CD4-positive, alpha-beta memory T cell (primary cell): Measurements from ENCODE around the gene TNS1. TPM values are rescaled to one million over a fixed set of nuclear protein-coding genes. Genes with fewer than 3 reads are reported as not detected.

ENCODE experiments used
- CTCF ChIA-PET: fragments of 350-600 bp; sonication (Branson Sonifier 250); formaldehyde crosslinking; loops from one replicate; lab custom pipeline; 2021; ENCODE audit warnings: inconsistent platforms; ENCODE audit not compliant: partially characterized antibody; lab: Charles Lee
- POLR2A ChIA-PET: fragments of 350-600 bp; sonication (Branson Sonifier 250); formaldehyde crosslinking; loops from one replicate; lab custom pipeline; 2021; ENCODE audit not compliant: partially characterized antibody; lab: Charles Lee
- DNase-seq, 5 donors: peaks; one replicate each; pipeline versions ENCODE4 v3.0.0 to v3.0.0-alpha.2; 2020 to 2022; ENCODE audit warnings: mixed read lengths in 1 of 5
- H3K27ac ChIP-seq: one replicate; pipeline ENCODE4 v1.7.0; 2013; ENCODE audit warnings: low read depth, low read length
- H3K27me3 ChIP-seq: 2 replicates; pipeline ENCODE4 v1.7.0; 2013; ENCODE audit warnings: mild to moderate bottlenecking, low read length, moderate library complexity; ENCODE audit not compliant: insufficient read depth
- H3K36me3 ChIP-seq: 2 replicates; pipeline ENCODE4 v1.7.0; 2013; ENCODE audit warnings: mild to moderate bottlenecking, low read length, moderate library complexity; ENCODE audit not compliant: insufficient read depth
- H3K4me1 ChIP-seq: 2 replicates; pipeline ENCODE4 v1.7.0; 2013; ENCODE audit warnings: mild to moderate bottlenecking, low read length, moderate library complexity; ENCODE audit not compliant: insufficient read depth
- H3K4me3 ChIP-seq, 2 donors: one replicate each; pipeline ENCODE4 v1.7.0; 2013; ENCODE audit warnings: low read length in 2 of 2, mild to moderate bottlenecking in 1 of 2
- H3K9me3 ChIP-seq, 2 donors: one replicate each; pipeline ENCODE4 v1.7.0; 2013; ENCODE audit warnings: low read length in 2 of 2, control low read depth in 1 of 2; ENCODE audit not compliant: control insufficient read depth in 1 of 2
- H3K27ac Mint-ChIP-seq, 7 donors: one replicate each; pipeline ENCODE4 v1.8.0; 2020 to 2021; ENCODE audit warnings: mixed read lengths in 7 of 7, mild to moderate bottlenecking in 6 of 7, inconsistent platforms in 3 of 7, moderate library complexity in 3 of 7
- H3K27me3 Mint-ChIP-seq, 2 donors: one replicate each; pipeline ENCODE4 v1.8.0; 2020 to 2021; ENCODE audit warnings: mixed read lengths in 2 of 2
- H3K36me3 Mint-ChIP-seq, 2 donors: one replicate each; pipeline ENCODE4 v1.8.0; 2020 to 2021; ENCODE audit warnings: mixed read lengths in 2 of 2, inconsistent platforms in 1 of 2, mild to moderate bottlenecking in 1 of 2
- H3K4me1 Mint-ChIP-seq, 4 donors: one replicate each; pipeline ENCODE4 v1.8.0; 2020 to 2021; ENCODE audit warnings: mixed read lengths in 4 of 4, mild to moderate bottlenecking in 1 of 4
- H3K4me3 Mint-ChIP-seq, 8 donors: one replicate each; pipeline ENCODE4 v1.8.0; 2020 to 2021; ENCODE audit warnings: mixed read lengths in 8 of 8, mild to moderate bottlenecking in 7 of 8, moderate library complexity in 6 of 8, inconsistent platforms in 3 of 8
- H3K9me3 Mint-ChIP-seq, 8 donors: one replicate each; pipeline ENCODE4 v1.8.0; 2020 to 2021; ENCODE audit warnings: mixed read lengths in 8 of 8, mild to moderate bottlenecking in 5 of 8, inconsistent platforms in 3 of 8, moderate library complexity in 1 of 8
- intact Hi-C: fragments of 100-400 bp; cut with micrococcal nuclease; formaldehyde crosslinking; loops from one replicate; pipeline ENCODE4 v1.15.1; 2023
- polyA plus RNA-seq, 2 donors: library from polyadenylated mRNA; unstranded; fragments of 300-500 nt; fragmentation: Illumina TruSeq; gene quantifications; one replicate each; pipeline ENCODE4 v1.2.3, GENCODE V29; 2021
- total RNA-seq, 2 experiments: library from RNA; stranded (reverse); gene quantifications; one replicate each; pipeline ENCODE4 v1.2.3, GENCODE V29; 2021

TNS1 gene
- total and polyA plus RNA-seq, 4 experiments from 2014 or later, result 0.78 to 1.2 TPM; not detected in 2

- Mint-ChIP-seq H3K36me3 (no peaks in the 10 kb centered on the region), H3K4me3 (no peak overlapping the region), H3K4me1 (peaks cover 0 to 1% (median 0%) of the 10 kb centered on the region in 4 donors), H3K27me3 (peaks cover 2 to 20% of the 10 kb centered on the region in 2 donors), H3K27ac (no peak overlapping the region), H3K9me3 (no peaks in the 10 kb centered on the region)
- Histone ChIP-seq H3K9me3 (no peaks in the 10 kb centered on the region), H3K27ac (no peak overlapping the region), H3K4me1 (no peaks in the 10 kb centered on the region), H3K36me3 (no peaks in the 10 kb centered on the region), H3K27me3 (no peaks in the 10 kb centered on the region), H3K4me3 (no peak overlapping the region)
- ChIA-PET POLR2A (no interaction called here), CTCF (no interaction called here)
- intact Hi-C loops, result no loop called here
- no peak for DNase-seq
Measured at GRCh38 chr2:217996361-217996760, 6.4 kb downstream of the TNS1 start.

DNA sequence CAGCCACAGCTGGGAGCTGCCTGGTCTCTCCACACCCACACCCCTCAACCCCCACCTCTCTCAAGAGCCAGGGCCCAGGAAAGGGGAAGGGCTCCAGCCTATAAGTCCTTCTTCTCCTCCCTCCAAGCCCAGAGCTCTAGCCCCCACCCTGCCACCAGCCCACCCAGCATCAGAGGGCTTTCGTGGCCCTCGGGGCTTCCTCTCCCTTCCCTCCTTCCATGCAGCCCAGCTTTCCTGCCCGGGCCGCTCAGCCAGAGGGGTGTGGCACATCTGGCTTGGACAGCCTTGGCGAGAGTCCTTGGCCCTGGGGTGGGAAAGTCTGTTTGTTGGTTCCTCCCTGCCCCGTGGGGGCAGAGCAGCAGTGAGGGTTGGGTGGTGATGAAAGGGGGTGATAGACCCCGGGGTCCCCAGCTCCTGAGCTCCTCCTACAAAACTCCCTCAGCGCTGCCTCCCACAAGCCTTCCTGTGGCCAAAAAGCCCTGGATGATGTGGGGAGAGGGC lies 7.0 kb downstream of the TNS1 start:
- Histone ChIP-seq H3K4me3 (no peak overlapping the region), H3K27ac (no peak overlapping the region), H3K27me3 (no peaks in the 10 kb centered on the region), H3K4me1 (no peaks in the 10 kb centered on the region), H3K9me3 (no peaks in the 10 kb centered on the region), H3K36me3 (no peaks in the 10 kb centered on the region)
- intact Hi-C loops, result no loop called here
- H3K4me1 Mint-ChIP-seq, result peaks cover 0 to 1% (median 0%) of the 10 kb centered on the region in 4 donors
- ChIA-PET CTCF (no interaction called here), POLR2A (no interaction called here)
- no peak overlapping the region for H3K27ac Mint-ChIP-seq
- no peaks in the 10 kb centered on the region for H3K9me3 Mint-ChIP-seq
- H3K27me3 Mint-ChIP-seq, result peaks cover 2 to 17% of the 10 kb centered on the region in 2 donors
- no peaks in the 10 kb centered on the region for H3K36me3 Mint-ChIP-seq
- H3K4me3 Mint-ChIP-seq, result no peak overlapping the region
- DNase-seq, result no peak

DNA sequence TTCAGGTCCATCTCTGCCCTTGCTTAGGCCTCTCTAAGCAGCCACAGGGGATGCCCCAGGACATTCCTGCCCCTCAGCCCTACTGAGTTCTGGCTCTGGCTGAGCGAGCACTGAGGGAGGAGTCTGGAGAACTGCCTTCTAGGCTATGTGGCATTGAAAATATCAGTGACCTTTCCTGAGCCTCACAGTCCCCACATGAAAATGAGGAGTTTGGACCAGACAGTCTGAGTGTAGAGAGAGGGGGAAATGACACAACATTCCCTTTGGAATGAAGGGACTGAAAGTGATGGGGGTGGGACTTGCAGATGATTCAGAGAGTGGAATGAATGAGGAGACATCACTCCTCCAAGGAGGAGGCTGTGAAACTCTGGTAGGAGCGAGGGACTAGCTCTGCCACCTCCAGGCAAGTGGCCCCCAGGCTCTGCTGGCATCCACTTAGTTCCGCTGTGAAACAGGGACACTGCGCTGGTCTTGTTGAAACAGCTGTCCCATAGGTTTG lies 8.0 kb downstream of the TNS1 start:
- Mint-ChIP-seq H3K27ac (no peak overlapping the region), H3K4me3 (no peak overlapping the region), H3K27me3 (peaks cover 2 to 17% of the 10 kb centered on the region in 2 donors), H3K36me3 (no peaks in the 10 kb centered on the region), H3K4me1 (peaks cover 0 to 1% (median 0%) of the 10 kb centered on the region in 4 donors), H3K9me3 (no peaks in the 10 kb centered on the region)
- H3K4me3 ChIP-seq, result no peak overlapping the region
- H3K27ac ChIP-seq, result no peak overlapping the region
- H3K36me3 ChIP-seq, result no peaks in the 10 kb centered on the region
- intact Hi-C loops, result no loop called here
- ChIA-PET POLR2A (no interaction called here), CTCF (interaction anchor here (1.1 to 2.3 kb wide), 4 partner anchors 8 to 209 kb away, joined by 3 to 17 read pairs (median 5); partner anchors contain the start of gene TNS1)
- H3K27me3 ChIP-seq, result no peaks in the 10 kb centered on the region
- H3K9me3 ChIP-seq, result no peaks in the 10 kb centered on the region
- no peaks in the 10 kb centered on the region for H3K4me1 ChIP-seq
- no peak for DNase-seq

- DNase-seq, result peak in 4 of 5 donors; percentile 17 to 24 (median 18)
- no peaks in the 10 kb centered on the region for H3K4me1 ChIP-seq
- CTCF ChIA-PET, result interaction anchor here (1.1 to 2.3 kb wide), 7 partner anchors 9 to 208 kb away, joined by 3 to 17 read pairs (median 5); partner anchors contain the start of gene TNS1
- H3K4me3 ChIP-seq, result no peak overlapping the region
- Mint-ChIP-seq H3K4me3 (no peak overlapping the region), H3K36me3 (no peaks in the 10 kb centered on the region), H3K4me1 (peaks cover 0 to 1% (median 0%) of the 10 kb centered on the region in 4 donors), H3K9me3 (no peaks in the 10 kb centered on the region), H3K27me3 (peaks cover 4 to 17% of the 10 kb centered on the region in 2 donors), H3K27ac (no peak overlapping the region)
- no peaks in the 10 kb centered on the region for H3K36me3 ChIP-seq
- H3K27ac ChIP-seq, result no peak overlapping the region
- intact Hi-C loops, result no loop called here
- H3K27me3 ChIP-seq, result no peaks in the 10 kb centered on the region
- H3K9me3 ChIP-seq, result no peaks in the 10 kb centered on the region
- POLR2A ChIA-PET, result no interaction called here
Measured at GRCh38 chr2:217993817-217994463, 8.9 kb downstream of the TNS1 start.

DNA sequence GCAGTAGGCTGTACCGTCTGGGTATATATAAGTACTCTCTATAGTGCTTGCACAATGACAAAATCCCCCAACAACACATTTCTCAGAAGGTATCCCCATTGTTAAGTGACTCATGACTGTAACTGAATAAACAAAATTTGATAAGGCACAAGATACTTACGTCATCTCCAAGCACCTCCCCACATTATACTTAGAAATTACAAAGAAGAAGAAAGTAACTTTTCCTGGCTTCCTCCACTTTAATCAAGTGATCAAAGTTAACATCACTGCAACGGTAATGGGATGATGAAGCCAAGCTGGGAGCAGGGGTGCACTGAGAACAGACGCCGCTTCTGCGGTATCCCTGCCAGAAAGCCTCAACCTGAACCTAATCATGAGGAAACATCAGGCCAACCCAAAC lies 9.7 kb downstream of the TNS1 start:
- Mint-ChIP-seq H3K4me1 (peaks cover 0 to 3% (median under 1%) of the 10 kb centered on the region in 4 donors), H3K27ac (no peak overlapping the region), H3K4me3 (no peak overlapping the region), H3K27me3 (peaks cover 4 to 17% of the 10 kb centered on the region in 2 donors), H3K9me3 (no peaks in the 10 kb centered on the region), H3K36me3 (no peaks in the 10 kb centered on the region)
- no peaks in the 10 kb centered on the region for H3K27me3 ChIP-seq
- H3K4me3 ChIP-seq, result no peak overlapping the region
- intact Hi-C loops, result no loop called here
- H3K4me1 ChIP-seq, result no peaks in the 10 kb centered on the region
- no peaks in the 10 kb centered on the region for H3K9me3 ChIP-seq
- no peak for DNase-seq
- H3K27ac ChIP-seq, result no peak overlapping the region
- H3K36me3 ChIP-seq, result no peaks in the 10 kb centered on the region
- ChIA-PET CTCF (interaction anchor here (1.2 to 2.3 kb wide), 6 partner anchors 9 to 207 kb away, joined by 4 to 17 read pairs (median 6); partner anchors contain the start of gene TNS1), POLR2A (no interaction called here)

- H3K27me3 Mint-ChIP-seq, result peaks cover 3 to 10% of the 10 kb centered on the region in 2 donors
- POLR2A ChIA-PET, result no interaction called here
- peaks cover 0 to 3% (median under 1%) of the 10 kb centered on the region in 4 donors for H3K4me1 Mint-ChIP-seq
- CTCF ChIA-PET, result no interaction called here
- no peak overlapping the region for H3K4me3 Mint-ChIP-seq
- no peak overlapping the region for H3K4me3 ChIP-seq
- DNase-seq, result no peak
- H3K27me3 ChIP-seq, result no peaks in the 10 kb centered on the region
- H3K27ac ChIP-seq, result no peak overlapping the region
- intact Hi-C loops, result no loop called here
- no peak overlapping the region for H3K27ac Mint-ChIP-seq
- H3K4me1 ChIP-seq, result no peaks in the 10 kb centered on the region
- H3K9me3 Mint-ChIP-seq, result no peaks in the 10 kb centered on the region
- no peaks in the 10 kb centered on the region for H3K36me3 ChIP-seq
- H3K9me3 ChIP-seq, result no peaks in the 10 kb centered on the region
- no peaks in the 10 kb centered on the region for H3K36me3 Mint-ChIP-seq
Measured at GRCh38 chr2:217992061-217992460, 10.7 kb downstream of the TNS1 start.

- H3K36me3 ChIP-seq, result no peaks in the 10 kb centered on the region
- H3K27ac Mint-ChIP-seq, result no peak overlapping the region
- DNase-seq, result no peak
- H3K4me1 ChIP-seq, result no peaks in the 10 kb centered on the region
- H3K27me3 ChIP-seq, result no peaks in the 10 kb centered on the region
- H3K27ac ChIP-seq, result no peak overlapping the region
- intact Hi-C loops, result no loop called here
- peaks cover 0 to 3% (median under 1%) of the 10 kb centered on the region in 4 donors for H3K4me1 Mint-ChIP-seq
- no peaks in the 10 kb centered on the region for H3K9me3 Mint-ChIP-seq
- H3K4me3 ChIP-seq, result no peak overlapping the region
- ChIA-PET CTCF (interaction anchor here (0.8 kb wide), 1 partner anchor 8 kb away, joined by 5 read pairs; no protein-coding TSS in a partner anchor), POLR2A (no interaction called here)
- no peak overlapping the region for H3K4me3 Mint-ChIP-seq
- H3K9me3 ChIP-seq, result no peaks in the 10 kb centered on the region
- peaks cover 2 to 6% of the 10 kb centered on the region in 2 donors for H3K27me3 Mint-ChIP-seq
- no peaks in the 10 kb centered on the region for H3K36me3 Mint-ChIP-seq
Measured at GRCh38 chr2:217990791-217991465, 11.9 kb downstream of the TNS1 start.
